ENCODE results near the gene VASN. TPM values are rescaled to one million over a fixed set of nuclear protein-coding genes. Genes with fewer than 3 reads are reported as not detected.
A peak's percentile ranks its signal among the peaks of the same experiment; 100 is the strongest.

The VASN gene
- polyA plus RNA-seq, 1 experiment = 19.1 TPM

DNA sequence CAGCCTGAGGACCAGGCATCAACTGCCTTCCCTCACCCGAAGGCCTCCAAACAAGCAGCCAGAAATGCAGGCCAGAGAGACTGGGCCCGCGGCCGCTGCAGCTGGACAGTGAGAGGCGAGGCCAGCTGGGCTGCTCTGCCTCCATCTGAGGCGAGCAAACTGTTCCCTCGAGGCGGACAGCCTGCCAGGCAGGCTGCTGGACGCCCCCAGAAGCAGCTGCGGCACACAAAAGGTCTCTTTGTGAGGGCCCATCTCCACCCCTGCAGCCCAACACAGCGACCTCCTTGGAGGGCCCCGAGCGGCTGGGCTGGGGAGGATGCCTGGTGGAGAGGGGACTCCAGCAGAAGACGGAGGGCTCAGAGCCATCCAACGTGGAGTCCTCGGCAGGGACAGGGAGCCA, 40.0 kb downstream of the VASN start:
- H3K27me3 ChIP-seq (ENCODE audit: control insufficient read depth, insufficient read depth, low read length) = no peaks in the 10 kb centered on the region
- no peak overlapping the region for H3K4me3 ChIP-seq (ENCODE audit: low read depth, low read length)
- H3K27ac ChIP-seq (ENCODE audit: low read depth, low read length) = peak overlapping the region; percentile 73
- DNase-seq (ENCODE audit: low read depth, low spot score) = no peak
- no peak for TF ChIP-seq CTCF (IDR thresholded peaks at IDR 0.05; ENCODE audit: low read depth, low read length)
- CTCF ChIA-PET = interaction anchor here (2.1 kb wide), 1 partner anchor 10 kb away, joined by 11 read pairs; no protein-coding TSS in a partner anchor
- POLR2A ChIA-PET = interaction anchor here (1.1 to 3.2 kb wide), 4 partner anchors 19 to 61 kb away, joined by 3 to 9 read pairs (median 6); partner anchors contain the start of gene PAM16
- H3K9me3 ChIP-seq (ENCODE audit: control insufficient read depth, insufficient read depth, low read length) = no peaks in the 10 kb centered on the region; the same call in 1 of the 2 replicates

GRCh38 chr16:4412159-4412558, 40.5 kb downstream of the VASN start:
- CTCF ChIA-PET = interaction anchor here (1.9 to 2.1 kb wide), 2 partner anchors 10 kb away, joined by 5 to 11 read pairs; no protein-coding TSS in a partner anchor
- peak overlapping the region; percentile 73 for H3K27ac ChIP-seq (ENCODE audit: low read depth, low read length)
- H3K9me3 ChIP-seq (ENCODE audit: control insufficient read depth, insufficient read depth, low read length) = no peaks in the 10 kb centered on the region; the same call in 1 of the 2 replicates
- POLR2A ChIA-PET = interaction anchor here (1.1 to 3.2 kb wide), 3 partner anchors 19 to 61 kb away, joined by 3 to 9 read pairs (median 9); partner anchors contain the start of gene PAM16
- no peak overlapping the region for H3K4me3 ChIP-seq (ENCODE audit: low read depth, low read length)
- no peak for TF ChIP-seq CTCF (IDR thresholded peaks at IDR 0.05; ENCODE audit: low read depth, low read length)
- H3K27me3 ChIP-seq (ENCODE audit: control insufficient read depth, insufficient read depth, low read length) = no peaks in the 10 kb centered on the region
- DNase-seq (ENCODE audit: low read depth, low spot score) = no peak

DNA sequence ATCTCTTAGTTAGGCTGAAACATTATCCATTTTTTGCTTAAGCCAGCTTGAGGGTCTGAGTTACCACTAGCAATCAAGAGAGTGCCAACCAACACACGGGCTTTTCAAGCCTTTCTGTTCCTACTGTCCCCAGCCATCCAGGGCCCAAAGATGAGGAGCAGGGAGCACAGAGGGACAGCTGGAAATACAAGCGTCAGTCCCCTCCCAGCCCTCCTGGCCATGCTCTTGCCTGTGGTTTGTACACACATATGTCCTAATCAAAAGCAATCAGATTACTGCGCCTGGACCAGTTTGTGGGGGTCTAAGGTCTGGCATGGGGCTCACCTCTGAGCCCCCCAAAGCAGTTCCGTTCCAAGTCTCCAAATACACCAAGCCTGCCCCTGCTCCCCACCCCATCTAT, 41.2 kb downstream of the VASN start:
- Histone ChIP-seq H3K9me3 (ENCODE audit: control insufficient read depth, insufficient read depth, low read length) (no peaks in the 10 kb centered on the region; the same call in 1 of the 2 replicates), H3K27ac (ENCODE audit: low read depth, low read length) (no peak overlapping the region), H3K27me3 (ENCODE audit: control insufficient read depth, insufficient read depth, low read length) (no peaks in the 10 kb centered on the region), H3K4me3 (ENCODE audit: low read depth, low read length) (no peak overlapping the region)
- no peak for DNase-seq (ENCODE audit: low read depth, low spot score)
- POLR2A ChIA-PET = interaction anchor here (1.1 kb wide), 1 partner anchor 62 kb away, joined by 3 read pairs; the partner anchor contains the start of gene PAM16
- no peak for TF ChIP-seq CTCF (IDR thresholded peaks at IDR 0.05; ENCODE audit: low read depth, low read length)
- CTCF ChIA-PET = interaction anchor here (0.7 to 1.9 kb wide), 2 partner anchors 10 to 11 kb away, joined by 3 to 5 read pairs; no protein-coding TSS in a partner anchor

GRCh38 chr16:4414187-4414917, 42.7 kb downstream of the VASN start:
- H3K27ac ChIP-seq (ENCODE audit: low read depth, low read length) = no peak overlapping the region
- no peak for DNase-seq (ENCODE audit: low read depth, low spot score)
- H3K9me3 ChIP-seq (ENCODE audit: control insufficient read depth, insufficient read depth, low read length) = no peaks in the 10 kb centered on the region; the same call in 1 of the 2 replicates
- CTCF ChIA-PET = interaction anchor here (1.0 to 1.9 kb wide), 3 partner anchors 12 to 125 kb away, joined by 4 to 8 read pairs (median 5); no protein-coding TSS in a partner anchor
- POLR2A ChIA-PET = no interaction called here
- no peak for TF ChIP-seq CTCF (IDR thresholded peaks at IDR 0.05; ENCODE audit: low read depth, low read length)
- no peak overlapping the region for H3K4me3 ChIP-seq (ENCODE audit: low read depth, low read length)
- H3K27me3 ChIP-seq (ENCODE audit: control insufficient read depth, insufficient read depth, low read length) = no peaks in the 10 kb centered on the region
